Measurements from ENCODE around the gene GPR137. TPM values are rescaled to one million over a fixed set of nuclear protein-coding genes. Genes with fewer than 3 reads are reported as not detected.

The GPR137 gene
- total RNA-seq, 1 donor, result 18.5 TPM

- Histone ChIP-seq H3K27ac (ENCODE audit: low read depth, low read length) (no peak overlapping the region), H3K4me3 (ENCODE audit: insufficient read depth, low read length) (no peak overlapping the region), H3K4me1 (ENCODE audit: insufficient read depth, low read length) (peaks cover 6% of the 10 kb centered on the region), H3K36me3 (ENCODE audit: insufficient read depth, low read length) (peaks cover 47% of the 10 kb centered on the region), H3K27me3 (ENCODE audit: insufficient read depth, low read length) (no peaks in the 10 kb centered on the region), H2AFZ (ENCODE audit: low read length) (no peak overlapping the region), H3K9me3 (ENCODE audit: low read depth, low read length) (no peaks in the 10 kb centered on the region), H3K4me2 (ENCODE audit: insufficient read depth, low read length) (no peak overlapping the region), H3K79me2 (ENCODE audit: insufficient read depth, low read length) (no peaks in the 10 kb centered on the region), H4K20me1 (ENCODE audit: insufficient read depth, low read length) (no peaks in the 10 kb centered on the region)
- TF ChIP-seq, protein P1, sequence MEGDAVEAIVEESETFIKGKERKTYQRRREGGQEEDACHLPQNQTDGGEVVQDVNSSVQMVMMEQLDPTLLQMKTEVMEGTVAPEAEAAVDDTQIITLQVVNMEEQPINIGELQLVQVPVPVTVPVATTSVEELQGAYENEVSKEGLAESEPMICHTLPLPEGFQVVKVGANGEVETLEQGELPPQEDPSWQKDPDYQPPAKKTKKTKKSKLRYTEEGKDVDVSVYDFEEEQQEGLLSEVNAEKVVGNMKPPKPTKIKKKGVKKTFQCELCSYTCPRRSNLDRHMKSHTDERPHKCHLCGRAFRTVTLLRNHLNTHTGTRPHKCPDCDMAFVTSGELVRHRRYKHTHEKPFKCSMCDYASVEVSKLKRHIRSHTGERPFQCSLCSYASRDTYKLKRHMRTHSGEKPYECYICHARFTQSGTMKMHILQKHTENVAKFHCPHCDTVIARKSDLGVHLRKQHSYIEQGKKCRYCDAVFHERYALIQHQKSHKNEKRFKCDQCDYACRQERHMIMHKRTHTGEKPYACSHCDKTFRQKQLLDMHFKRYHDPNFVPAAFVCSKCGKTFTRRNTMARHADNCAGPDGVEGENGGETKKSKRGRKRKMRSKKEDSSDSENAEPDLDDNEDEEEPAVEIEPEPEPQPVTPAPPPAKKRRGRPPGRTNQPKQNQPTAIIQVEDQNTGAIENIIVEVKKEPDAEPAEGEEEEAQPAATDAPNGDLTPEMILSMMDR (IDR thresholded peaks at IDR 0.05; ENCODE audit: extremely low read depth, low read depth, low read length), result no peak
- peak; percentile 89 for DNase-seq (ENCODE audit: insufficient read length, low spot score, missing footprints)
Measured at GRCh38 chr11:64259533-64260067, 26.0 kb upstream of the GPR137 start.

DNA sequence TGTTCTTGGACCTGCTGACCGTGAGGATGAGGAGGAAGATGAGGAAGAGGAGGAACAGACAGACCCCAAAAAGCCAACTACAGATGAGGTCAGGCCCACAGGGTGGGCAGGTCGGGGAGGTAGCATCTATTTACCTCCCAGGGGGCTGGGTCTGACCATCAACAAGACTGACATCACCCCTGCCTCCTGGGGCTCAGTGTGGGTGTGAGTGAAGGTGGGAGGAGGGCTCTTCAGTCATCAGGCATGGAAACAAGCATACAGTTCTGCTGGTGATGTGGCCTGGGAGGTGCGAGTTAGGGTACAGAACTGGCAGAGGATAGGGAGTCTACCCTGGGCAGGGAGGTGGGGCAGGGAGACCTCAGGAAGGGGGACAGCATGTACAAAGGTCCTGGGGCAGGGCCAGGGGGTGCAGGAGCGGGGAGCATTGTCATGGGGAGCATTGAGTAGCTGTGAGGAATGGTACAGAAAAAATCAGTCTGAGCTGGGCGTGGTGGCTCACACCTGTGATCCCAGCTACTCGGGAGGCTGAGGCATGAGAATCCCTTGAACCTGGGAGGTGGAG lies 25.4 kb upstream of the GPR137 start:
- Histone ChIP-seq H3K4me2 (ENCODE audit: insufficient read depth, low read length) (no peak overlapping the region), H4K20me1 (ENCODE audit: insufficient read depth, low read length) (no peaks in the 10 kb centered on the region), H3K9me3 (ENCODE audit: low read depth, low read length) (no peaks in the 10 kb centered on the region), H3K4me3 (ENCODE audit: insufficient read depth, low read length) (no peak overlapping the region), H3K4me1 (ENCODE audit: insufficient read depth, low read length) (peaks cover 6% of the 10 kb centered on the region), H3K79me2 (ENCODE audit: insufficient read depth, low read length) (no peaks in the 10 kb centered on the region), H3K27me3 (ENCODE audit: insufficient read depth, low read length) (no peaks in the 10 kb centered on the region), H3K36me3 (ENCODE audit: insufficient read depth, low read length) (peaks cover 46% of the 10 kb centered on the region), H3K27ac (ENCODE audit: low read depth, low read length) (no peak overlapping the region), H2AFZ (ENCODE audit: low read length) (no peak overlapping the region)
- TF ChIP-seq, protein P1 (IDR thresholded peaks at IDR 0.05; ENCODE audit: extremely low read depth, low read depth, low read length), result no peak
- DNase-seq (ENCODE audit: insufficient read length, low spot score, missing footprints), result peak; percentile 76

GRCh38 chr11:64261556-64262080 lies 24.0 kb upstream of the GPR137 start:
- Histone ChIP-seq H2AFZ (ENCODE audit: low read length) (no peak overlapping the region), H3K9me3 (ENCODE audit: low read depth, low read length) (no peaks in the 10 kb centered on the region), H3K36me3 (ENCODE audit: insufficient read depth, low read length) (peaks cover 49% of the 10 kb centered on the region), H3K4me1 (ENCODE audit: insufficient read depth, low read length) (peaks cover 6% of the 10 kb centered on the region), H3K4me2 (ENCODE audit: insufficient read depth, low read length) (no peak overlapping the region), H3K27ac (ENCODE audit: low read depth, low read length) (no peak overlapping the region), H3K79me2 (ENCODE audit: insufficient read depth, low read length) (no peaks in the 10 kb centered on the region), H4K20me1 (ENCODE audit: insufficient read depth, low read length) (no peaks in the 10 kb centered on the region), H3K4me3 (ENCODE audit: insufficient read depth, low read length) (no peak overlapping the region), H3K27me3 (ENCODE audit: insufficient read depth, low read length) (no peaks in the 10 kb centered on the region)
- TF ChIP-seq, protein P1 (IDR thresholded peaks at IDR 0.05; ENCODE audit: extremely low read depth, low read depth, low read length), result no peak
- DNase-seq (ENCODE audit: insufficient read length, low spot score, missing footprints), result peak; percentile 74

DNA sequence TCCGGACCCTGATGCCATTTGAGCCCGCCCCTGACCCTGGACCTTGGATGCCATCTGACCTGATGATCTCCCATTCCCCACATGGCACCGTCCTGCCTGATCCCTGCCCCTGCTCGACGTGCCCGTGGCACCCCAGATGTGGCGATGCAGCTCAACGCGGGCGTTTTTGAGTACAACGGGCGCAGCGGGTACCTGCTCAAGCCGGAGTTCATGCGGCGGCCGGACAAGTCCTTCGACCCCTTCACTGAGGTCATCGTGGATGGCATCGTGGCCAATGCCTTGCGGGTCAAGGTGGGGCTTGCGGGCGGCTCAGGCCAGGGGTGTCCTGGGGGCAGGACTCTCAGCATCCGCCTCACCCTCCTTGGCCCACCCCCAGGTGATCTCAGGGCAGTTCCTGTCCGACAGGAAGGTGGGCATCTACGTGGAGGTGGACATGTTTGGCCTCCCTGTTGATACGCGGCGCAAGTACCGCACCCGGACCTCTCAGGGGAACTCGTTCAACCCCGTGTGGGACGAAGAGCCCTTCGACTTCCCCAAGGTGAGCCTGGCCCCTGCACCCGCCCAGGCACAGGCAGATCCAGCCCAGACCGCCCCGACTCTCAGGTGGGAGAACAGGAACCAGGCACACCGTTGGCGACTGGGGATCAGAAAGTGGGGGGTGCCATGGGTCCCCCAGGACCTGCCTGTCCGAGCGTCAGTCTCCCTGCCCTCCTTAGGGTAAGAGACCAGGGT lies 23.2 kb upstream of the GPR137 start:
- H2AFZ ChIP-seq (ENCODE audit: low read length), result no peak overlapping the region
- no peaks in the 10 kb centered on the region for H4K20me1 ChIP-seq (ENCODE audit: insufficient read depth, low read length)
- TF ChIP-seq, protein P1 (IDR thresholded peaks at IDR 0.05; ENCODE audit: extremely low read depth, low read depth, low read length), result no peak
- peak overlapping the region; percentile 66 for H3K27ac ChIP-seq (ENCODE audit: low read depth, low read length)
- no peak overlapping the region for H3K4me3 ChIP-seq (ENCODE audit: insufficient read depth, low read length)
- H3K9me3 ChIP-seq (ENCODE audit: low read depth, low read length), result no peaks in the 10 kb centered on the region
- peaks cover 7% of the 10 kb centered on the region for H3K4me1 ChIP-seq (ENCODE audit: insufficient read depth, low read length)
- H3K36me3 ChIP-seq (ENCODE audit: insufficient read depth, low read length), result peaks cover 50% of the 10 kb centered on the region
- H3K27me3 ChIP-seq (ENCODE audit: insufficient read depth, low read length), result no peaks in the 10 kb centered on the region
- no peak overlapping the region for H3K4me2 ChIP-seq (ENCODE audit: insufficient read depth, low read length)
- no peaks in the 10 kb centered on the region for H3K79me2 ChIP-seq (ENCODE audit: insufficient read depth, low read length)
- DNase-seq (ENCODE audit: insufficient read length, low spot score, missing footprints), result peak; percentile 60

Measured in osteoblast (primary cell).